Measurements from ENCODE around the gene HPS3.
"Not testable (repeated sequence)": the region's sequence is repeated elsewhere in the genome, so short reads cannot be mapped to it uniquely, and the experiment has no call there.

Gene HPS3

GRCh38 chr3:149129326-149130205 is at the start of gene HPS3:
HPS3 (plus strand) TSS chr3:149129638; CDS start chr3:149129724, 86 bp downstream.
- peak; percentile 79 for DNase-seq

- DNase-seq = no peak
Measured at GRCh38 chr3:149080011-149080698, 49.3 kb upstream of the HPS3 start.

- no peak for DNase-seq
Measured at GRCh38 chr3:149080699-149081091, 48.7 kb upstream of the HPS3 start.

GRCh38 chr3:149081772-149082171 is 47.7 kb upstream of the HPS3 start:
- DNase-seq = no peak

- no peak for DNase-seq
Measured at GRCh38 chr3:149085828-149086231, 43.6 kb upstream of the HPS3 start.

GRCh38 chr3:149086232-149086988 is 43.0 kb upstream of the HPS3 start, which contains the start of gene HLTF:
HLTF (minus strand) TSS chr3:149086533; CDS start chr3:149086336, 197 bp downstream.
- peak; percentile 98 for DNase-seq

- DNase-seq = no peak
Measured at GRCh38 chr3:149087208-149087607, 42.2 kb upstream of the HPS3 start.

GRCh38 chr3:149089395-149089794 is 40.0 kb upstream of the HPS3 start:
- no peak for DNase-seq

GRCh38 chr3:149090461-149090860 is 39.0 kb upstream of the HPS3 start:
- DNase-seq = no peak

GRCh38 chr3:149090907-149091306 is 38.5 kb upstream of the HPS3 start:
- no peak for DNase-seq

GRCh38 chr3:149091983-149092382 is 37.5 kb upstream of the HPS3 start:
- no peak for DNase-seq

- DNase-seq = no peak
Measured at GRCh38 chr3:149095487-149095886, 34.0 kb upstream of the HPS3 start.

- DNase-seq = not testable (repeated sequence)
Measured at GRCh38 chr3:149097987-149098386, 31.5 kb upstream of the HPS3 start.

- DNase-seq = no peak
Measured at GRCh38 chr3:149101154-149101553, 28.3 kb upstream of the HPS3 start.

GRCh38 chr3:149101641-149102040 is 27.8 kb upstream of the HPS3 start:
- no peak for DNase-seq

GRCh38 chr3:149104484-149104883 is 25.0 kb upstream of the HPS3 start:
- DNase-seq = no peak

- DNase-seq = no peak
Measured at GRCh38 chr3:149114458-149114857, 15.0 kb upstream of the HPS3 start.

- DNase-seq = no peak
Measured at GRCh38 chr3:149115114-149115513, 14.3 kb upstream of the HPS3 start.

GRCh38 chr3:149118724-149119123 is 10.7 kb upstream of the HPS3 start:
- DNase-seq = no peak

GRCh38 chr3:149119466-149119865 is 10.0 kb upstream of the HPS3 start:
- DNase-seq = no peak

- DNase-seq = peak; percentile 37
Measured at GRCh38 chr3:149120051-149120972, 9.1 kb upstream of the HPS3 start.

Measured in NCI-H446 treated with DMSO at 0.1 percent for 48 hours (cell line).